Measurements from ENCODE around the gene HINT2. TPM values are rescaled to one million over a fixed set of nuclear protein-coding genes. Genes with fewer than 3 reads are reported as not detected.

Gene HINT2
- total RNA-seq, 1 donor from 2014 or later = 60.1 TPM

DNA sequence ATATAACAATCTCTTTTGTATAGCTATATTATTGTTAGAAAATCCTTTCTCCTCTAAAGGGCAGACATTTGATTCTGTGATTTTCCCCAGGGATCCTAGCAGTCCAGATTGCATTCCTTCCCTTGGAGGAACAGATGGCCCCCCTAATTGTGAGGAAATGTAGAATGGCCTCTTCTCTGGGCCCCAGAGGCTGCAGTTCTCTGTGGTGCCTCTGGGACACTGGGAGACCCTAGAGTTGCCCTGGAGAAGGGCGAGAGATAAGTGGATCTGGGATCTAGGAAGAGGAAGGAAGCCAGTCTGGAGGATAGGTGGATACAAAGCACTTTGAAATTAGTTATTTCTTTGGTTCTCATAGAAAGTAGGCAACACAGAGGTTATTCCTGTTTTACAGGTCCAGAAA lies 1.9 kb upstream of the HINT2 start:
- Mint-ChIP-seq H3K27ac (ENCODE audit: unreplicated experiment) (no peak overlapping the region), H3K4me3 (peak overlapping the region; percentile 91), H3K27me3 (ENCODE audit: low read depth) (no peaks in the 10 kb centered on the region), H3K36me3 (ENCODE audit: low read depth) (peaks cover 2% of the 10 kb centered on the region), H3K9me3 (no peaks in the 10 kb centered on the region), H3K4me1 (peaks cover 38% of the 10 kb centered on the region)
- TF ChIP-seq, protein P1, sequence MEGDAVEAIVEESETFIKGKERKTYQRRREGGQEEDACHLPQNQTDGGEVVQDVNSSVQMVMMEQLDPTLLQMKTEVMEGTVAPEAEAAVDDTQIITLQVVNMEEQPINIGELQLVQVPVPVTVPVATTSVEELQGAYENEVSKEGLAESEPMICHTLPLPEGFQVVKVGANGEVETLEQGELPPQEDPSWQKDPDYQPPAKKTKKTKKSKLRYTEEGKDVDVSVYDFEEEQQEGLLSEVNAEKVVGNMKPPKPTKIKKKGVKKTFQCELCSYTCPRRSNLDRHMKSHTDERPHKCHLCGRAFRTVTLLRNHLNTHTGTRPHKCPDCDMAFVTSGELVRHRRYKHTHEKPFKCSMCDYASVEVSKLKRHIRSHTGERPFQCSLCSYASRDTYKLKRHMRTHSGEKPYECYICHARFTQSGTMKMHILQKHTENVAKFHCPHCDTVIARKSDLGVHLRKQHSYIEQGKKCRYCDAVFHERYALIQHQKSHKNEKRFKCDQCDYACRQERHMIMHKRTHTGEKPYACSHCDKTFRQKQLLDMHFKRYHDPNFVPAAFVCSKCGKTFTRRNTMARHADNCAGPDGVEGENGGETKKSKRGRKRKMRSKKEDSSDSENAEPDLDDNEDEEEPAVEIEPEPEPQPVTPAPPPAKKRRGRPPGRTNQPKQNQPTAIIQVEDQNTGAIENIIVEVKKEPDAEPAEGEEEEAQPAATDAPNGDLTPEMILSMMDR (conservative IDR thresholded peaks at IDR 0.05) = peak; percentile 29
- DNase-seq (ENCODE audit: low read depth, low spot score) = no peak

GRCh38 chr9:35814106-35814840 lies 569 bp downstream of the HINT2 start:
- Mint-ChIP-seq H3K27me3 (ENCODE audit: low read depth) (no peaks in the 10 kb centered on the region), H3K4me3 (peak overlapping the region; percentile 91), H3K4me1 (peaks cover 39% of the 10 kb centered on the region), H3K27ac (ENCODE audit: unreplicated experiment) (peak overlapping the region; percentile 85), H3K9me3 (no peaks in the 10 kb centered on the region), H3K36me3 (ENCODE audit: low read depth) (peaks cover 2% of the 10 kb centered on the region)
- TF ChIP-seq, protein P1 (conservative IDR thresholded peaks at IDR 0.05) = peak; percentile 48
- DNase-seq (ENCODE audit: low read depth, low spot score) = peak; percentile 62

- TF ChIP-seq, protein P1 (conservative IDR thresholded peaks at IDR 0.05) = peak; percentile 43
- Mint-ChIP-seq H3K4me1 (peaks cover 39% of the 10 kb centered on the region), H3K9me3 (no peaks in the 10 kb centered on the region), H3K27me3 (ENCODE audit: low read depth) (no peaks in the 10 kb centered on the region), H3K27ac (ENCODE audit: unreplicated experiment) (no peak overlapping the region), H3K36me3 (ENCODE audit: low read depth) (peaks cover 2% of the 10 kb centered on the region), H3K4me3 (peak overlapping the region; percentile 91)
- no peak for DNase-seq (ENCODE audit: low read depth, low spot score)
Observed at GRCh38 chr9:35813434-35814105, 1.3 kb downstream of the HINT2 start.

DNA sequence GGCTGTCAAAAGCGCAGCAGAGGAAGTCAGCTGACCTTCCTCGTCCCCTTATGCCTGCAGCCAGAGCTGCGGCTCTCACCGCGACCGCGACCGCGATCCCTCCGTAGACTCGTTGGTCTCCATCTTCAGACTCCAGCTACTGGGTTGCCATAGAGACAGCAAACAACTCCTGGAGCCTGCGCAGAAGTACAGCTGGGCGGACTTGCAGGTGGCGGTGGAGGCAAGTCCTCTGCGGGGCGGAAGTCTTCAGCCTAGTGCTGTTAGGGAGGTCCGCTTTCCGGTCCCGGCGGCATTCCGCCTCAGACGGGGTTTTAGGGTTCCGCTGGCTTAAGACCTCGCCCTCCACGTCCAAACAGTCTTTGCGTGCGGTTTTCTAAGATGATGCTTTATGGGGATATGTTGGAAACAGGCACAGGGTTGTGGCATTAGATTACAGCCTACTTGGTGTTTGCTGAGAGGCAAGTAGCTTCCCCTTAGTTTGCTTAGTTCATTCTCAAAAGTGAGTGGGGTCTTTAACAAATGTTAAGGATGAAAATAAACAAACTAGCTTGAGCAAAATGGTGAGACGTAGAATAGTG lies 2.7 kb downstream of the HINT2 start, which contains the start of gene SPAG8:
Gene SPAG8, minus strand, starts transcription at position 238 of the 578 bp plus-strand sequence. Its CDS starts 115 bp downstream, at position 123.
- Mint-ChIP-seq H3K36me3 (ENCODE audit: low read depth) (peaks cover 4% of the 10 kb centered on the region), H3K27ac (ENCODE audit: unreplicated experiment) (peak within 1 kb of the TSS; percentile 74)

GRCh38 chr9:35811381-35812024 lies 3.3 kb downstream of the HINT2 start:
- no peak for DNase-seq (ENCODE audit: low read depth, low spot score)
- Mint-ChIP-seq H3K27ac (ENCODE audit: unreplicated experiment) (peak overlapping the region; percentile 65), H3K4me3 (peak overlapping the region; percentile 91), H3K36me3 (ENCODE audit: low read depth) (peaks cover 4% of the 10 kb centered on the region), H3K27me3 (ENCODE audit: low read depth) (no peaks in the 10 kb centered on the region), H3K9me3 (no peaks in the 10 kb centered on the region), H3K4me1 (peaks cover 33% of the 10 kb centered on the region)
- TF ChIP-seq, protein P1 (conservative IDR thresholded peaks at IDR 0.05) = no peak

More for the DNA sequence above, 2.7 kb downstream of the HINT2 start, which contains the start of gene SPAG8:
- peak within 1 kb of the TSS; percentile 91 for H3K4me3 Mint-ChIP-seq
- TF ChIP-seq, protein P1 (conservative IDR thresholded peaks at IDR 0.05) = no peak
- H3K27me3 Mint-ChIP-seq (ENCODE audit: low read depth) = no peaks in the 10 kb centered on the region
- peaks cover 35% of the 10 kb centered on the region for H3K4me1 Mint-ChIP-seq
- DNase-seq (ENCODE audit: low read depth, low spot score) = peak; percentile 77
- no peaks in the 10 kb centered on the region for H3K9me3 Mint-ChIP-seq

Measured in neural crest cell (in vitro differentiated cells).